Thoracic aorta (tissue), 2 donors: Measurements from ENCODE around the gene FGFR3. TPM values are rescaled to one million over a fixed set of nuclear protein-coding genes. Genes with fewer than 3 reads are reported as not detected.

ENCODE experiments used
- ATAC-seq: fragments of 150-250 bp; one replicate; pipeline ENCODE4 v1.8.0; 2017; ENCODE audit warnings: low read depth; ENCODE audit not compliant: insufficient number of reproducible peaks, low FRiP score
- DNase-seq: peaks from one replicate; pipeline ENCODE4 v3.0.0-alpha.2; 2020; ENCODE audit warnings: low spot score
- H3K27ac ChIP-seq, 2 donors: fragments of 200-600 bp; sonication (generic); 1 replicate in 1 of 2; 2 replicates in 1 of 2; pipeline ENCODE4 v1.5.1; 2016; ENCODE audit warnings: mild to moderate bottlenecking in 2 of 2, moderate library complexity in 2 of 2
- H3K27me3 ChIP-seq: fragments of 200-600 bp; sonication (generic); replicated peaks from 2 replicates; pipeline ENCODE4 v1.6.0; 2016; ENCODE audit warnings: mild to moderate bottlenecking; ENCODE audit not compliant: insufficient read depth
- H3K36me3 ChIP-seq: fragments of 200-600 bp; sonication (generic); one replicate; pipeline ENCODE4 v1.5.1; 2016
- H3K4me1 ChIP-seq, 2 donors: fragments of 200-600 bp; sonication (generic); 1 replicate in 1 of 2; 2 replicates in 1 of 2; pipeline versions ENCODE4 v1.5.1 to v1.6.0; 2016; ENCODE audit warnings: low read depth in 2 of 2, mild to moderate bottlenecking in 1 of 2; ENCODE audit not compliant: control insufficient read depth in 1 of 2
- H3K4me3 ChIP-seq: fragments of 200-600 bp; sonication (generic); 2 replicates; pipeline ENCODE4 v1.5.1; 2016; ENCODE audit warnings: mild to moderate bottlenecking
- H3K9me3 ChIP-seq: fragments of 200-600 bp; sonication (generic); 2 replicates; pipeline ENCODE4 v1.5.1; 2016
- CTCF ChIP-seq: fragments of 200-600 bp; sonication (generic); IDR thresholded peaks from one replicate; pipeline ENCODE4 v1.5.1; 2019; ENCODE audit warnings: antibody characterized with exemption
- total RNA-seq, 2 donors: library from RNA; depleted of rRNA; stranded (reverse); fragments of >200 nt; gene quantifications; one replicate each; pipeline versions ENCODE4 v1.1.0 to v1.2.3, GENCODE V29; 2016

The FGFR3 gene
- total RNA-seq, 2 donors from 2014 or later: 0.68 to 1.4 TPM

GRCh38 chr4:1856071-1856942 lies 63.2 kb downstream of the FGFR3 start, which contains the start of gene LETM1:
Gene LETM1, minus strand, starts transcription at chr4:1856156. Its CDS starts 206 bp downstream, at chr4:1855950.
- peak within 1 kb of the TSS; percentile 74 for H3K4me3 ChIP-seq
- TF ChIP-seq CTCF: peak; percentile 23
- DNase-seq (peak; percentile 70), ATAC-seq (peak; percentile 82)
- peaks cover 6 to 20% of the 10 kb centered on the region in 2 donors for H3K4me1 ChIP-seq
- no peaks in the 10 kb centered on the region for H3K9me3 ChIP-seq
- no peaks in the 10 kb centered on the region for H3K36me3 ChIP-seq
- peaks cover under 1% of the 10 kb centered on the region for H3K27me3 ChIP-seq
- H3K27ac ChIP-seq: peak within 1 kb of the TSS; percentile 53 to 79

GRCh38 chr4:1856943-1857699 lies 64.0 kb downstream of the FGFR3 start:
- no peaks in the 10 kb centered on the region for H3K36me3 ChIP-seq
- no peaks in the 10 kb centered on the region for H3K9me3 ChIP-seq
- DNase-seq (no peak), ATAC-seq (no peak)
- peaks cover 7% of the 10 kb centered on the region for H3K27me3 ChIP-seq
- TF ChIP-seq CTCF: no peak
- H3K4me1 ChIP-seq: peaks cover 6 to 20% of the 10 kb centered on the region in 2 donors
- peak overlapping the region; percentile 74 for H3K4me3 ChIP-seq
- peak overlapping the region; percentile 53 to 65 for H3K27ac ChIP-seq

DNA sequence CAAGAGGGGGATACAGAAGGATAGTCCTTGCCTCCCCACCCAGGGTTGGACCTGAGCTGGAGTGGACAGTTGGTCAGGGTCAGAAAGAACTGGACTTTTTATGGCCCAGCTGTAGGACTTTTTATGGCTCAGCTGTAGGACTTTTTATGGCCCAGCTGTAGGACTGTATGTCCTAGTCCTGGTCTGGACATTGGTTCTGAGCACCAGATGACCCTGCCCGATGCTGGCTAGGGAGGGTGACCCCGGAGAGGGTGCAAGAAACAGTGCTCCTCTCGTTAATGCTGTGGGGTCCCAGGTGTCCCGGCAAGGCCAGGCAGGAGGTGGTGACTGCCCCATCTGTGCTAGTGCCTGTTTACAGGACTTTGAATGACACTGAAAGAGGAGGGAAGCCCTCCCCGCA lies 64.8 kb downstream of the FGFR3 start:
- Histone ChIP-seq H3K27me3 (peaks cover 7% of the 10 kb centered on the region), H3K9me3 (no peaks in the 10 kb centered on the region), H3K27ac (no peak overlapping the region), H3K4me3 (no peak overlapping the region), H3K36me3 (no peaks in the 10 kb centered on the region), H3K4me1 (peaks cover 6 to 20% of the 10 kb centered on the region in 2 donors)
- no peak for TF ChIP-seq CTCF
- DNase-seq (no peak), ATAC-seq (no peak)

Other genes starting within 250 kb of the FGFR3 start
- 10 to 100 TPM in 1 of 2 donors, 1 to 10 TPM in 1; 5.1 to 10.9 TPM for gene FAM53A, start 109.0 kb upstream of the FGFR3 start, total RNA-seq
- 10 to 100 TPM; 29.8 to 30.5 TPM for gene SLBP, start 81.0 kb upstream of the FGFR3 start, total RNA-seq
- 100 to 1,000 TPM in 1 of 2 donors, 10 to 100 TPM in 1; 58.1 to 104 TPM for gene TMEM129, start 72.0 kb upstream of the FGFR3 start, total RNA-seq
- 10 to 100 TPM in 1 of 2 donors, 1 to 10 TPM in 1; 6.2 to 24.5 TPM for gene TACC3, start 71.8 kb upstream of the FGFR3 start, total RNA-seq
- 10 to 100 TPM; 30.5 to 68.9 TPM for gene LETM1, start 62.9 kb downstream of the FGFR3 start, total RNA-seq
- 10 to 100 TPM; 18.8 to 35.4 TPM for gene NSD2, start 78.1 kb downstream of the FGFR3 start, total RNA-seq
- gene NELFA, start 215.7 kb downstream of the FGFR3 start, total RNA-seq: 10 to 100 TPM; 26.7 to 36.1 TPM